Measurements from ENCODE around the gene REXO5.

The REXO5 gene

DNA sequence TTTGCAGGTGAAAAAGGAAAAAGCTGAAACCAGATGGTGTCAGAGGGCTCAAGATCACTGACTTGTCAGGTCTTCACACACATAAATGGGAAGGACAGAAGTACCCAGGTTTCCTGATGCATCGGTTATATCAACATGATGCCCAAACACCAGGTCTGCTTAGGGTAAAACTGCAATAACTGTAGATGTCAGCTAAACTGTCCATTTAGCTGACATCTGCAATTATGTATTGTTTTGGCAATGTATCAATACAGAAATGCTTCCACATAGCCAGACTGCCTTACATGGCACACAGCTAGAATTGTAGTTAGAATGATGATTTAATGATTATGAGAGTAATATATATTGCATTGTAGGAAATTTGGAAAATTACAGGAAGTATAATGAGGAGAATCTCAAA is 37.5 kb upstream of the REXO5 start:
- Histone ChIP-seq H3K79me2 (ENCODE audit: control insufficient read depth, insufficient read depth, low read length) (no peaks in the 10 kb centered on the region), H3K4me1 (ENCODE audit: control insufficient read depth, low read depth, low read length) (no peaks in the 10 kb centered on the region), H3K18ac (ENCODE audit: low read length) (no peak overlapping the region), H2AK5ac (ENCODE audit: low read length) (no peak overlapping the region), H3K23ac (ENCODE audit: low read length) (no peak overlapping the region), H4K5ac (ENCODE audit: low read length) (no peak overlapping the region), H4K8ac (ENCODE audit: low read depth, low read length) (no peak overlapping the region), H3K4me3 (ENCODE audit: low read length) (no peak overlapping the region), H3K79me1 (ENCODE audit: low read length) (no peaks in the 10 kb centered on the region), H3K56ac (ENCODE audit: low read length) (no peak overlapping the region), H3K4ac (ENCODE audit: low read depth, low read length) (no peak overlapping the region), H2BK5ac (ENCODE audit: low read length) (no peak overlapping the region), H3K36me3 (ENCODE audit: control insufficient read depth, insufficient read depth, low read length) (no peaks in the 10 kb centered on the region), H2BK120ac (ENCODE audit: low read depth, low read length) (no peak overlapping the region), H3K9ac (ENCODE audit: low read length) (no peak overlapping the region), H3K27ac (ENCODE audit: low read depth, low read length) (no peak overlapping the region), H3K27me3 (ENCODE audit: insufficient read depth, low read length, poor library complexity) (no peaks in the 10 kb centered on the region), H2BK15ac (replicated peaks; ENCODE audit: low read depth) (no peak overlapping the region), H3K4me2 (ENCODE audit: low read length) (no peak overlapping the region)
- no peak for DNase-seq
- no CpG with 5 or more reads among the region's 1 CpG for WGBS (ENCODE audit: extremely low coverage, insufficient coverage, low lambda C conversion rate)

- DNase-seq: no peak
- H2AK5ac ChIP-seq (ENCODE audit: low read length): no peak overlapping the region
- H3K56ac ChIP-seq (ENCODE audit: low read length): no peak overlapping the region
- no peak overlapping the region for H3K4ac ChIP-seq (ENCODE audit: low read depth, low read length)
- H3K27me3 ChIP-seq (ENCODE audit: insufficient read depth, low read length, poor library complexity): no peaks in the 10 kb centered on the region
- no peak overlapping the region for H2BK15ac ChIP-seq (replicated peaks; ENCODE audit: low read depth)
- no peak overlapping the region for H3K9ac ChIP-seq (ENCODE audit: low read length)
- no peak overlapping the region for H4K8ac ChIP-seq (ENCODE audit: low read depth, low read length)
- no peak overlapping the region for H3K27ac ChIP-seq (ENCODE audit: low read depth, low read length)
- H3K36me3 ChIP-seq (ENCODE audit: control insufficient read depth, insufficient read depth, low read length): no peaks in the 10 kb centered on the region
- no CpG with 5 or more reads among the region's 3 CpGs for WGBS (ENCODE audit: extremely low coverage, insufficient coverage, low lambda C conversion rate)
- H3K79me1 ChIP-seq (ENCODE audit: low read length): no peaks in the 10 kb centered on the region
- H4K5ac ChIP-seq (ENCODE audit: low read length): no peak overlapping the region
- no peak overlapping the region for H3K4me3 ChIP-seq (ENCODE audit: low read length)
- H3K18ac ChIP-seq (ENCODE audit: low read length): no peak overlapping the region
- H3K23ac ChIP-seq (ENCODE audit: low read length): no peak overlapping the region
- no peak overlapping the region for H2BK5ac ChIP-seq (ENCODE audit: low read length)
- H3K4me1 ChIP-seq (ENCODE audit: control insufficient read depth, low read depth, low read length): no peaks in the 10 kb centered on the region
- no peak overlapping the region for H2BK120ac ChIP-seq (ENCODE audit: low read depth, low read length)
- H3K4me2 ChIP-seq (ENCODE audit: low read length): no peak overlapping the region
- H3K79me2 ChIP-seq (ENCODE audit: control insufficient read depth, insufficient read depth, low read length): no peaks in the 10 kb centered on the region
These were observed 32.6 kb upstream of the REXO5 start for GRCh38 chr16:20773679-20774078.

DNA sequence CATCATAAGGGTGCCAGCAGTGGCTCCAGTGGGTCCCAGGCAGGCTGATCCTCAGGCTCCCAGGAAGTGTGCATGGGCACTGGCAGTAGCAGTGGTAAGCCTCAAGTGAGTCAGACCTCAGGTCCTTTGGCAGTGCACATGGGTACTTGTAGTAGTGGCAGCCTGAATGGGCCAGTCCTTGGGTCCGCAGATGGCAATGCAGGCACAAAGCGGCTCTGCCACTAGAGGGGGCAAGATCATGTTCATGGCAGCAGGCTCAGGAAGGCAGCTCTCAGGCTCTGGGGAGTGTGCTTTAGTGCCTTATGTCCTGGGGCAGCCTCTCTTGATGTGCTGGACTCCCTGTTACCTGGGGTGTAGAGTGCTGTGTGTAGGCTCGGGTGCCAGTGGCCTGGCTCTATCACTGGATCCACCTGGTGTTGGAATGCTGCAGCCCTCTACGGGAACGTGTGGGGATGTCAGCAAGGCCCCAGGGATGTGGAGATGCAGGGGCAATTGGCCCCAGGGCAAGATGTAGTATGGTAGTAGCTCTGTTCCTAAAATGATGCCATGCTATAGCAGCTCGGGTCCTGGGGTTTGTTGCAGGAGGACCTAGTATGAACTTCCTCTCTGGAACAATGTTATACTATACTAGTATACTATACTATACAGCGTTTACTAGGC is 31.5 kb upstream of the REXO5 start:
- Histone ChIP-seq H3K27ac (ENCODE audit: low read depth, low read length) (no peak overlapping the region), H3K36me3 (ENCODE audit: control insufficient read depth, insufficient read depth, low read length) (no peaks in the 10 kb centered on the region), H2BK120ac (ENCODE audit: low read depth, low read length) (no peak overlapping the region), H3K9ac (ENCODE audit: low read length) (no peak overlapping the region), H4K8ac (ENCODE audit: low read depth, low read length) (no peak overlapping the region), H3K4me2 (ENCODE audit: low read length) (no peak overlapping the region), H3K56ac (ENCODE audit: low read length) (no peak overlapping the region), H4K5ac (ENCODE audit: low read length) (no peak overlapping the region), H3K4ac (ENCODE audit: low read depth, low read length) (no peak overlapping the region), H2BK15ac (replicated peaks; ENCODE audit: low read depth) (no peak overlapping the region), H3K23ac (ENCODE audit: low read length) (no peak overlapping the region), H3K79me2 (ENCODE audit: control insufficient read depth, insufficient read depth, low read length) (no peaks in the 10 kb centered on the region), H3K18ac (ENCODE audit: low read length) (no peak overlapping the region), H3K4me1 (ENCODE audit: control insufficient read depth, low read depth, low read length) (no peaks in the 10 kb centered on the region), H3K27me3 (ENCODE audit: insufficient read depth, low read length, poor library complexity) (no peaks in the 10 kb centered on the region), H2AK5ac (ENCODE audit: low read length) (no peak overlapping the region), H2BK5ac (ENCODE audit: low read length) (no peak overlapping the region), H3K4me3 (ENCODE audit: low read length) (no peak overlapping the region), H3K79me1 (ENCODE audit: low read length) (no peaks in the 10 kb centered on the region)
- DNase-seq: peak; percentile 86
- WGBS (ENCODE audit: extremely low coverage, insufficient coverage, low lambda C conversion rate): no CpG with 5 or more reads among the region's 7 CpGs

DNA sequence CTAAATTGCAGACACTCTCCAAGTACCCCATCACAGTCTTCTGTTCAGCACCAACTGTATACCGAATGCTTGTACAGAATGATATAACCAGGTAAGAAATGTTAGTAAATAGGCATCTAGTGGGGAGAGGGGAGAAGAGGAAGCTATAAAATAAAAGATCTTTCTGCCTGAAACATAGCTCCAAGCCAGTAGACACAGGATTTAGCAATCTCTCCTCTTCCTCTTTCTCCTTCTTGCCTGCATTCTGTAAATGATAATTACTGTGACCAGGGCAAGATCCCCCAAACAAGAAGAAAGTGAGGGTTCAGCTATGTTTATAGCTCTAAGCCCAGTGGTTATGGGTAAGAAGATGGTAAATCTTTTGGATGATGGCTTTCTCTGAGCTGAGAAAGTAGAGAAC is 24.6 kb upstream of the REXO5 start:
- peak overlapping the region; percentile 13 for H4K8ac ChIP-seq (ENCODE audit: low read depth, low read length)
- no peak overlapping the region for H4K5ac ChIP-seq (ENCODE audit: low read length)
- H2AK5ac ChIP-seq (ENCODE audit: low read length): no peak overlapping the region
- H3K4ac ChIP-seq (ENCODE audit: low read depth, low read length): no peak overlapping the region
- no peak overlapping the region for H2BK15ac ChIP-seq (replicated peaks; ENCODE audit: low read depth)
- no peaks in the 10 kb centered on the region for H3K79me2 ChIP-seq (ENCODE audit: control insufficient read depth, insufficient read depth, low read length)
- no peak overlapping the region for H3K4me3 ChIP-seq (ENCODE audit: low read length)
- DNase-seq: no peak
- H3K79me1 ChIP-seq (ENCODE audit: low read length): no peaks in the 10 kb centered on the region
- no peak overlapping the region for H3K9ac ChIP-seq (ENCODE audit: low read length)
- no peaks in the 10 kb centered on the region for H3K36me3 ChIP-seq (ENCODE audit: control insufficient read depth, insufficient read depth, low read length)
- no peak overlapping the region for H3K27ac ChIP-seq (ENCODE audit: low read depth, low read length)
- no peak overlapping the region for H2BK5ac ChIP-seq (ENCODE audit: low read length)
- no peak overlapping the region for H2BK120ac ChIP-seq (ENCODE audit: low read depth, low read length)
- H3K23ac ChIP-seq (ENCODE audit: low read length): no peak overlapping the region
- H3K56ac ChIP-seq (ENCODE audit: low read length): no peak overlapping the region
- H3K4me1 ChIP-seq (ENCODE audit: control insufficient read depth, low read depth, low read length): no peaks in the 10 kb centered on the region
- no peak overlapping the region for H3K18ac ChIP-seq (ENCODE audit: low read length)
- H3K27me3 ChIP-seq (ENCODE audit: insufficient read depth, low read length, poor library complexity): no peaks in the 10 kb centered on the region
- no CpG with 5 or more reads among the region's 1 CpG for whole genome bisulfite sequencing (ENCODE audit: extremely low coverage, insufficient coverage, low lambda C conversion rate)
- H3K4me2 ChIP-seq (ENCODE audit: low read length): no peak overlapping the region

- Histone ChIP-seq H3K79me1 (ENCODE audit: low read length) (no peaks in the 10 kb centered on the region), H2AK5ac (ENCODE audit: low read length) (no peak overlapping the region), H3K79me2 (ENCODE audit: control insufficient read depth, insufficient read depth, low read length) (no peaks in the 10 kb centered on the region), H3K27ac (ENCODE audit: low read depth, low read length) (no peak overlapping the region), H3K4ac (ENCODE audit: low read depth, low read length) (no peak overlapping the region), H3K36me3 (ENCODE audit: control insufficient read depth, insufficient read depth, low read length) (no peaks in the 10 kb centered on the region), H4K8ac (ENCODE audit: low read depth, low read length) (no peak overlapping the region), H2BK120ac (ENCODE audit: low read depth, low read length) (no peak overlapping the region), H3K56ac (ENCODE audit: low read length) (no peak overlapping the region), H3K4me3 (ENCODE audit: low read length) (no peak overlapping the region), H2BK5ac (ENCODE audit: low read length) (no peak overlapping the region), H3K4me2 (ENCODE audit: low read length) (no peak overlapping the region), H4K5ac (ENCODE audit: low read length) (no peak overlapping the region), H2BK15ac (replicated peaks; ENCODE audit: low read depth) (no peak overlapping the region), H3K23ac (ENCODE audit: low read length) (no peak overlapping the region), H3K9ac (ENCODE audit: low read length) (no peak overlapping the region), H3K27me3 (ENCODE audit: insufficient read depth, low read length, poor library complexity) (no peaks in the 10 kb centered on the region), H3K18ac (ENCODE audit: low read length) (no peak overlapping the region), H3K4me1 (ENCODE audit: control insufficient read depth, low read depth, low read length) (no peaks in the 10 kb centered on the region)
- WGBS (ENCODE audit: extremely low coverage, insufficient coverage, low lambda C conversion rate): no CpG with 5 or more reads among the region's 2 CpGs
- no peak for DNase-seq
These were observed 23.9 kb upstream of the REXO5 start for GRCh38 chr16:20782470-20782869.

DNA sequence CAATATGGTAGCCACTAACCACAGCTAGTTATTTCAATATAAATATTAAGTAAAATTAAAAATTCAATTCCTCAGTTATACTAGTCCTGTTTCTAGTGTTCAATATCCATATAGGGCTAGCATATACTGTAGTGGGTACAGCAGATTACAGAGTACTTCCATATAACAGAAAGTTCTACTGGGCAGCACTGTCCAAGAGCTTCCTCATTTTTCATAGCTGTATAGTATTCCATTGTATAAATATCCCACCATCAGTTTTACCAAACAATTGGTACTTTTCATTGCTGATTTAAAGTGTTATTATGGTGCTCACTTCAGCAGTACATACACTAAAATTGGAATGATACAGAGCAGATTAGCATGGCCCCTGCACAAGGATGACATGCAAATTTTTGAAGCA is 22.1 kb upstream of the REXO5 start:
- Histone ChIP-seq H3K23ac (ENCODE audit: low read length) (no peak overlapping the region), H3K4me3 (ENCODE audit: low read length) (no peak overlapping the region), H4K5ac (ENCODE audit: low read length) (no peak overlapping the region), H3K4me2 (ENCODE audit: low read length) (no peak overlapping the region), H3K4ac (ENCODE audit: low read depth, low read length) (no peak overlapping the region), H2BK5ac (ENCODE audit: low read length) (no peak overlapping the region), H3K56ac (ENCODE audit: low read length) (no peak overlapping the region), H2BK15ac (replicated peaks; ENCODE audit: low read depth) (no peak overlapping the region), H3K79me1 (ENCODE audit: low read length) (no peaks in the 10 kb centered on the region), H3K4me1 (ENCODE audit: control insufficient read depth, low read depth, low read length) (no peaks in the 10 kb centered on the region), H3K27me3 (ENCODE audit: insufficient read depth, low read length, poor library complexity) (no peaks in the 10 kb centered on the region), H3K27ac (ENCODE audit: low read depth, low read length) (no peak overlapping the region), H3K79me2 (ENCODE audit: control insufficient read depth, insufficient read depth, low read length) (no peaks in the 10 kb centered on the region), H2AK5ac (ENCODE audit: low read length) (no peak overlapping the region), H2BK120ac (ENCODE audit: low read depth, low read length) (no peak overlapping the region), H3K18ac (ENCODE audit: low read length) (no peak overlapping the region), H3K36me3 (ENCODE audit: control insufficient read depth, insufficient read depth, low read length) (no peaks in the 10 kb centered on the region), H4K8ac (ENCODE audit: low read depth, low read length) (no peak overlapping the region), H3K9ac (ENCODE audit: low read length) (no peak overlapping the region)
- no peak for DNase-seq
